GM19397 (cell line): ENCODE results near the gene TTF2.
"Not testable (repeated sequence)": the region's sequence is repeated elsewhere in the genome, so short reads cannot be mapped to it uniquely, and the experiment has no call there.

ENCODE experiments used
- ATAC-seq: cut with Tn5 transposase; IDR thresholded peaks from one replicate; pipeline ENCODE4 v1.9.1; 2021; ENCODE audit warnings: mild to moderate bottlenecking, moderate library complexity; ENCODE audit not compliant: unreplicated experiment

Gene TTF2

GRCh38 chr1:117147341-117147831, 87.3 kb downstream of the TTF2 start:
- ATAC-seq: no peak

GRCh38 chr1:117147856-117148588, 87.9 kb downstream of the TTF2 start:
- no peak for ATAC-seq

GRCh38 chr1:117150316-117150715, 90.2 kb downstream of the TTF2 start:
- ATAC-seq: no peak

GRCh38 chr1:117151305-117151704, 91.2 kb downstream of the TTF2 start:
- not testable (repeated sequence) for ATAC-seq
